HEK293T (cell line): Measurements from ENCODE around the gene KRT2.
"Not testable (repeated sequence)": the region's sequence is repeated elsewhere in the genome, so short reads cannot be mapped to it uniquely, and the experiment has no call there.

ENCODE experiments used
- CTCF ChIA-PET: fragments of 350-600 bp; formaldehyde crosslinking; extraction: SDS; loops from one replicate; lab custom pipeline; 2021; ENCODE audit warnings: antibody characterized with exemption, inconsistent platforms; lab: Yijun Ruan, JAX
- POLR2A ChIA-PET: fragments of 350-600 bp; formaldehyde crosslinking; extraction: SDS; loops from one replicate; lab custom pipeline; 2020; ENCODE audit warnings: antibody characterized with exemption, inconsistent platforms; lab: Yijun Ruan, JAX
- DNase-seq: peaks from one replicate; pipeline ENCODE4 v3.0.0; 2012; ENCODE audit warnings: mixed read lengths; ENCODE audit errors: extremely low spot score
- ARNT ChIP-seq: fragments of 450-650 bp; IDR thresholded peaks from 2 replicates; pipeline ENCODE4 v1.6.1; 2017; ENCODE audit warnings: mild to moderate bottlenecking
- BHLHE40 ChIP-seq: fragments of 450-650 bp; IDR thresholded peaks from 2 replicates; pipeline ENCODE4 v1.6.1; 2016; ENCODE audit warnings: mild to moderate bottlenecking, moderate library complexity, borderline replicate concordance
- CTBP1 ChIP-seq: fragments of 450-650 bp; IDR thresholded peaks from 2 replicates; pipeline ENCODE4 v1.6.1; 2016; ENCODE audit warnings: borderline replicate concordance
- ELF4 ChIP-seq: fragments of 450-650 bp; IDR thresholded peaks from 2 replicates; pipeline ENCODE4 v1.6.1; 2017; ENCODE audit warnings: antibody characterized with exemption
- FOXA1 ChIP-seq: fragments of 450-650 bp; IDR thresholded peaks from 2 replicates; pipeline ENCODE4 v1.6.1; 2016; ENCODE audit warnings: mild to moderate bottlenecking
- FOXK2 ChIP-seq: fragments of 450-650 bp; IDR thresholded peaks from 2 replicates; pipeline ENCODE4 v1.6.1; 2016; ENCODE audit warnings: mild to moderate bottlenecking
- FOXM1 ChIP-seq: fragments of 450-650 bp; IDR thresholded peaks from 2 replicates; pipeline ENCODE4 v1.6.1; 2017; ENCODE audit warnings: mild to moderate bottlenecking, borderline replicate concordance
- HDGF ChIP-seq: fragments of 450-650 bp; IDR thresholded peaks from 2 replicates; pipeline ENCODE4 v1.6.1; 2017; ENCODE audit warnings: antibody characterized with exemption, borderline replicate concordance
- L3MBTL2 ChIP-seq: fragments of 450-650 bp; conservative IDR thresholded peaks from 2 replicates; pipeline ENCODE4 v1.6.1; 2016; ENCODE audit warnings: mild to moderate bottlenecking
- LEF1 ChIP-seq: fragments of 450-650 bp; IDR thresholded peaks from 2 replicates; pipeline ENCODE4 v1.6.1; 2017; ENCODE audit warnings: mild to moderate bottlenecking, borderline replicate concordance
- NFRKB ChIP-seq: fragments of 450-650 bp; IDR thresholded peaks from 2 replicates; pipeline ENCODE4 v1.6.1; 2016; ENCODE audit warnings: mild to moderate bottlenecking, moderate library complexity
- PKNOX1 ChIP-seq: fragments of 450-650 bp; IDR thresholded peaks from 2 replicates; pipeline ENCODE4 v1.6.1; 2016
- SP1 ChIP-seq: fragments of 450-650 bp; IDR thresholded peaks from 2 replicates; pipeline ENCODE4 v1.6.1; 2017
- SUZ12 ChIP-seq: fragments of 450-650 bp; IDR thresholded peaks from 2 replicates; pipeline ENCODE4 v1.6.1; 2016; ENCODE audit warnings: mild to moderate bottlenecking
- TARDBP ChIP-seq: fragments of 450-650 bp; IDR thresholded peaks from 2 replicates; pipeline ENCODE4 v1.6.1; 2016
- ZNF384 ChIP-seq: fragments of 450-650 bp; IDR thresholded peaks from 2 replicates; pipeline ENCODE4 v1.6.1; 2016

The KRT2 gene

GRCh38 chr12:52672321-52672933 lies 20.4 kb upstream of the KRT2 start:
- POLR2A ChIA-PET: no interaction called here
- DNase-seq: no peak
- CTCF ChIA-PET: interaction anchor here (0.9 kb wide), 1 partner anchor 9 kb away, joined by 3 read pairs; no protein-coding TSS in a partner anchor
- TF ChIP-seq TARDBP (no peak), FOXA1 (no peak), HDGF (no peak), BHLHE40 (no peak), ELF4 (no peak), FOXM1 (no peak)

GRCh38 chr12:52670961-52671360 lies 18.9 kb upstream of the KRT2 start:
- POLR2A ChIA-PET: no interaction called here

GRCh38 chr12:52670506-52670905 lies 18.5 kb upstream of the KRT2 start:
- no peak for TF ChIP-seq FOXM1
- no peak for TF ChIP-seq TARDBP
- no peak for TF ChIP-seq SP1
- POLR2A ChIA-PET: no interaction called here
- CTCF ChIA-PET: no interaction called here
- DNase-seq: no peak

More at GRCh38 chr12:52670961-52671360, 18.9 kb upstream of the KRT2 start:
- no peak for DNase-seq
- TF ChIP-seq TARDBP (no peak), CTBP1 (no peak), ARNT (no peak), ELF4 (no peak), L3MBTL2 (no peak), FOXK2 (no peak), HDGF (no peak), LEF1 (no peak), FOXM1 (no peak), ZNF384 (no peak), SP1 (no peak), PKNOX1 (no peak), SUZ12 (no peak)
- CTCF ChIA-PET: no interaction called here

GRCh38 chr12:52669941-52670340 lies 17.9 kb upstream of the KRT2 start:
- CTCF ChIA-PET, DNase-seq, POLR2A ChIA-PET: not testable (repeated sequence)

- ChIA-PET CTCF (no interaction called here), POLR2A (no interaction called here)
- TF ChIP-seq BHLHE40 (no peak), FOXA1 (no peak)
- DNase-seq: no peak
Measured at GRCh38 chr12:52669426-52669825, 17.4 kb upstream of the KRT2 start.

- DNase-seq: no peak
- CTCF ChIA-PET: no interaction called here
- POLR2A ChIA-PET: no interaction called here
- no peak for TF ChIP-seq HDGF
- no peak for TF ChIP-seq CTBP1
- no peak for TF ChIP-seq SP1
- no peak for TF ChIP-seq FOXM1
- no peak for TF ChIP-seq BHLHE40
- no peak for TF ChIP-seq NFRKB
- no peak for TF ChIP-seq TARDBP
- no peak for TF ChIP-seq PKNOX1
- no peak for TF ChIP-seq SUZ12
- no peak for TF ChIP-seq ARNT
Measured at GRCh38 chr12:52667931-52668330, 15.9 kb upstream of the KRT2 start.

GRCh38 chr12:52667509-52667908 lies 15.5 kb upstream of the KRT2 start:
- POLR2A ChIA-PET: no interaction called here
- CTCF ChIA-PET: no interaction called here
- no peak for DNase-seq
- TF ChIP-seq FOXA1 (no peak), ELF4 (no peak), SP1 (no peak), TARDBP (no peak), FOXM1 (no peak), HDGF (no peak), ZNF384 (no peak), LEF1 (no peak), NFRKB (no peak), PKNOX1 (no peak), SUZ12 (no peak)
